GM12891 (cell line): ENCODE results near the gene FOXO3.

Experiments used
- DNase-seq: peaks from one replicate; pipeline ENCODE4 v3.0.0; 2011; ENCODE audit warnings: low spot score; ENCODE audit not compliant: insufficient read length
- FAIRE-seq: peaks from 2 replicates; lab custom pipeline; 2011; peaks lifted over from hg19 to GRCh38; lab: Jason Lieb, UNC
- PAX5 ChIP-seq: IDR thresholded peaks from 2 replicates; pipeline ENCODE4 v1.6.1; 2011; ENCODE audit warnings: low read length, moderate library complexity, mild to moderate bottlenecking; ENCODE audit not compliant: insufficient read depth, severe bottlenecking
- POLR2A ChIP-seq: IDR thresholded peaks from 2 replicates; pipeline ENCODE4 v1.6.1; 2011; ENCODE audit warnings: low read depth, low read length, control low read depth
- POLR2AphosphoS5 ChIP-seq: IDR thresholded peaks from 2 replicates; pipeline ENCODE4 v1.6.1; 2011; ENCODE audit warnings: low read depth, low read length, control low read depth
- POU2F2 ChIP-seq: IDR thresholded peaks from 2 replicates; pipeline ENCODE4 v1.6.1; 2011; ENCODE audit warnings: low read depth, mild to moderate bottlenecking, control low read depth, low read length, moderate library complexity
- SPI1 ChIP-seq: IDR thresholded peaks from 2 replicates; pipeline ENCODE4 v1.6.1; 2011; ENCODE audit warnings: low read depth, low read length, control low read depth
- TAF1 ChIP-seq: IDR thresholded peaks from 2 replicates; pipeline ENCODE4 v1.6.1; 2011; ENCODE audit warnings: low read depth, low read length, control low read depth

FOXO3 gene

GRCh38 chr6:108648191-108648590 lies 87.5 kb downstream of the FOXO3 start:
- TF ChIP-seq POLR2AphosphoS5 = no peak
- no peak for TF ChIP-seq POU2F2
- no peak for TF ChIP-seq POLR2A
- no peak for TF ChIP-seq TAF1
- no peak for TF ChIP-seq SPI1
- no peak for TF ChIP-seq PAX5
- no peak for DNase-seq
- no peak for FAIRE-seq

- FAIRE-seq (no peak), DNase-seq (no peak)
- TF ChIP-seq TAF1 (no peak), POU2F2 (no peak)
Observed at GRCh38 chr6:108650325-108650724, 89.6 kb downstream of the FOXO3 start.

- no peak for FAIRE-seq
- no peak for DNase-seq
- TF ChIP-seq POLR2A (no peak), POLR2AphosphoS5 (no peak), SPI1 (no peak), TAF1 (no peak), POU2F2 (no peak), PAX5 (no peak)
Observed at GRCh38 chr6:108650781-108651180, 90.1 kb downstream of the FOXO3 start.

GRCh38 chr6:108651340-108652227 lies 90.9 kb downstream of the FOXO3 start:
- TF ChIP-seq SPI1 = no peak
- TF ChIP-seq POU2F2 = no peak
- no peak for TF ChIP-seq POLR2AphosphoS5
- TF ChIP-seq POLR2A = no peak
- no peak for TF ChIP-seq PAX5
- no peak for TF ChIP-seq TAF1
- no peak for DNase-seq
- no peak for FAIRE-seq

- FAIRE-seq = no peak
- no peak for DNase-seq
- no peak for TF ChIP-seq PAX5
- TF ChIP-seq POLR2A = no peak
- no peak for TF ChIP-seq SPI1
- no peak for TF ChIP-seq TAF1
- TF ChIP-seq POLR2AphosphoS5 = no peak
- TF ChIP-seq POU2F2 = no peak
Observed at GRCh38 chr6:108652375-108652774, 91.7 kb downstream of the FOXO3 start.

GRCh38 chr6:108653949-108654348 lies 93.2 kb downstream of the FOXO3 start:
- DNase-seq = no peak
- no peak for FAIRE-seq
- TF ChIP-seq TAF1 (no peak), POLR2AphosphoS5 (no peak), SPI1 (no peak), POU2F2 (no peak), POLR2A (no peak), PAX5 (no peak)

GRCh38 chr6:108654465-108655106 lies 93.9 kb downstream of the FOXO3 start:
- DNase-seq (no peak), FAIRE-seq (no peak)
- TF ChIP-seq POU2F2 (no peak), POLR2A (no peak), POLR2AphosphoS5 (no peak), SPI1 (no peak), TAF1 (no peak), PAX5 (no peak)

- FAIRE-seq = no peak
- no peak for DNase-seq
- TF ChIP-seq POU2F2 (no peak), PAX5 (no peak), TAF1 (no peak), POLR2A (no peak), POLR2AphosphoS5 (no peak), SPI1 (no peak)
Observed at GRCh38 chr6:108655806-108656651, 95.3 kb downstream of the FOXO3 start.

GRCh38 chr6:108656836-108657235 lies 96.1 kb downstream of the FOXO3 start:
- no peak for DNase-seq
- TF ChIP-seq TAF1 (no peak), POLR2A (no peak), POLR2AphosphoS5 (no peak), SPI1 (no peak), POU2F2 (no peak), PAX5 (no peak)
- no peak for FAIRE-seq
